ENCODE data around the gene IGLON5.

The IGLON5 gene

GRCh38 chr19:51311351-51312257, at the start of gene IGLON5:
IGLON5 (plus strand) TSS chr19:51311644; CDS start chr19:51311848, 204 bp downstream.
- DNase-seq (ENCODE audit: low read depth in 3 of 3, low spot score in 1 of 3), result no peak

- DNase-seq (ENCODE audit: low read depth in 3 of 3, low spot score in 1 of 3), result no peak
Measured at GRCh38 chr19:51263808-51264207, 47.6 kb upstream of the IGLON5 start.

GRCh38 chr19:51271067-51271466, 40.4 kb upstream of the IGLON5 start:
- no peak for DNase-seq (ENCODE audit: low read depth in 3 of 3, low spot score in 1 of 3)

GRCh38 chr19:51272183-51272810, 39.1 kb upstream of the IGLON5 start:
- DNase-seq (ENCODE audit: low read depth in 3 of 3, low spot score in 1 of 3), result no peak

GRCh38 chr19:51274049-51274770, 37.2 kb upstream of the IGLON5 start:
- DNase-seq (ENCODE audit: low read depth in 3 of 3, low spot score in 1 of 3), result no peak

GRCh38 chr19:51277112-51277511, 34.3 kb upstream of the IGLON5 start:
- DNase-seq (ENCODE audit: low read depth in 3 of 3, low spot score in 1 of 3), result no peak

GRCh38 chr19:51282335-51282734, 29.1 kb upstream of the IGLON5 start:
- DNase-seq (ENCODE audit: low read depth in 3 of 3, low spot score in 1 of 3), result no peak

- DNase-seq (ENCODE audit: low read depth in 3 of 3, low spot score in 1 of 3), result no peak
Measured at GRCh38 chr19:51285682-51286081, 25.8 kb upstream of the IGLON5 start.

- DNase-seq (ENCODE audit: low read depth in 3 of 3, low spot score in 1 of 3), result no peak
Measured at GRCh38 chr19:51289635-51290034, 21.8 kb upstream of the IGLON5 start.

- no peak for DNase-seq (ENCODE audit: low read depth in 3 of 3, low spot score in 1 of 3)
Measured at GRCh38 chr19:51292971-51293370, 18.5 kb upstream of the IGLON5 start.

GRCh38 chr19:51293571-51294210, 17.8 kb upstream of the IGLON5 start:
- no peak for DNase-seq (ENCODE audit: low read depth in 3 of 3, low spot score in 1 of 3)

GRCh38 chr19:51294211-51294976, 17.1 kb upstream of the IGLON5 start:
- DNase-seq (ENCODE audit: low read depth in 3 of 3, low spot score in 1 of 3), result no peak

- no peak for DNase-seq (ENCODE audit: low read depth in 3 of 3, low spot score in 1 of 3)
Measured at GRCh38 chr19:51294977-51295375, 16.5 kb upstream of the IGLON5 start.

- no peak for DNase-seq (ENCODE audit: low read depth in 3 of 3, low spot score in 1 of 3)
Measured at GRCh38 chr19:51295382-51296126, 15.9 kb upstream of the IGLON5 start.

GRCh38 chr19:51296336-51297093, 14.9 kb upstream of the IGLON5 start:
- DNase-seq (ENCODE audit: low read depth in 3 of 3, low spot score in 1 of 3), result no peak

GRCh38 chr19:51297406-51297805, 14.0 kb upstream of the IGLON5 start:
- DNase-seq (ENCODE audit: low read depth in 3 of 3, low spot score in 1 of 3), result no peak

- DNase-seq (ENCODE audit: low read depth in 3 of 3, low spot score in 1 of 3), result no peak
Measured at GRCh38 chr19:51301266-51301665, 10.2 kb upstream of the IGLON5 start.

GRCh38 chr19:51305479-51305878, 6.0 kb upstream of the IGLON5 start:
- DNase-seq (ENCODE audit: low read depth in 3 of 3, low spot score in 1 of 3), result no peak

GRCh38 chr19:51316688-51317087, 5.2 kb downstream of the IGLON5 start:
- no peak for DNase-seq (ENCODE audit: low read depth in 3 of 3, low spot score in 1 of 3)

Measured in stimulated activated CD4-positive, alpha-beta T cell treated with anti-CD3 and anti-CD28 coated beads, TNF-alpha, amount 100 ng/mL, for 1 hour (primary cell).